HEK293 (cell line): ENCODE data around the gene SUSD3.

Source experiments
- MZF1 ChIP-seq: fragments of 450-650 bp; formaldehyde crosslinking; IDR thresholded peaks from 2 replicates; pipeline ENCODE4 v1.5.1; 2017; ENCODE audit warnings: missing biosample characterization, missing genetic modification characterization, borderline replicate concordance
- REPIN1 ChIP-seq: fragments of 450-650 bp; formaldehyde crosslinking; IDR thresholded peaks from 2 replicates; pipeline ENCODE4 v1.5.1; 2017; ENCODE audit warnings: missing biosample characterization, missing genetic modification characterization, low read depth
- REST ChIP-seq: fragments of 450-650 bp; formaldehyde crosslinking; IDR thresholded peaks from 2 replicates; pipeline ENCODE4 v1.5.1; 2016; ENCODE audit warnings: missing biosample characterization, missing genetic modification characterization
- ZNF274 ChIP-seq, 2 experiments: fragments of 200-500 bp in 1 of 2; fragments of 450-650 bp in 1 of 2; sonication (Bioruptor generic) in 1 of 2; formaldehyde crosslinking in 1 of 2; IDR thresholded peaks; 2 replicates each; pipeline versions ENCODE4 v1.5.1 to v1.6.1; 2014 to 2016; ENCODE audit warnings: borderline replicate concordance in 1 of 2, inconsistent platforms in 1 of 2, low read length in 1 of 2, missing biosample characterization in 1 of 2, missing genetic modification characterization in 1 of 2
- ZNF398 ChIP-seq: fragments of 450-650 bp; formaldehyde crosslinking; IDR thresholded peaks from 2 replicates; pipeline ENCODE4 v1.5.1; 2017; ENCODE audit warnings: missing biosample characterization, missing genetic modification characterization
- ZNF530 ChIP-seq: fragments of 450-650 bp; formaldehyde crosslinking; IDR thresholded peaks from 2 replicates; pipeline ENCODE4 v1.5.1; 2016; ENCODE audit warnings: low read depth, missing biosample characterization, missing genetic modification characterization
- ZNF580 ChIP-seq: fragments of 450-650 bp; formaldehyde crosslinking; IDR thresholded peaks from 2 replicates; pipeline ENCODE4 v1.5.1; 2016; ENCODE audit warnings: missing biosample characterization, missing genetic modification characterization
- TF ChIP-seq, protein P1 (sequence below): fragments of 450-650 bp; formaldehyde crosslinking; IDR thresholded peaks from 2 replicates; pipeline ENCODE4 v1.5.1; 2016; ENCODE audit warnings: missing biosample characterization, missing genetic modification characterization
- TF ChIP-seq, protein P2 (sequence below): fragments of 450-650 bp; formaldehyde crosslinking; IDR thresholded peaks from 2 replicates; pipeline ENCODE4 v1.5.1; 2016; ENCODE audit warnings: missing biosample characterization, missing genetic modification characterization
- TF ChIP-seq, protein P3 (sequence below): fragments of 450-650 bp; formaldehyde crosslinking; conservative IDR thresholded peaks from 2 replicates; pipeline ENCODE4 v1.5.1; 2016; ENCODE audit warnings: low read depth, missing biosample characterization, missing genetic modification characterization

DNA sequence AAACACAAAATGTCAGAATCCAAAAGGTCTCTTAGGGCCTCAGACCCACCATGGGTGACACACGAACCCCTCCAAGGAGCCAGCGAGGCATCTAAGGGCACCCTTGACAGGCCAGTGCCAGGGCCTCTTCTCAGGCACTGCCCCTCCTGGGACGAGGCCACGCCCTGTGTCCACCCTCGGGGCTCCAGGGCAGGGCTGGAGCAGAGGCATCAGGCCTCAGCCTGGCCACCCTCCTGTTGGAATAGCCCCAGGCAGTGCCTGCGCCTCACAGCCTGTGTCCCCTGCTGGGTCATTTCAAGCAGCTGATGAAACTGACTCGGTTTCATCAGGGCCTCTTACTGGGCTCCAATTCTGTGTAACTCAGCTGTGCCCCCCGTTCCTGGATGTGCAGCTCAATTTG lies 32.8 kb upstream of the SUSD3 start:
- TF ChIP-seq, protein P1, sequence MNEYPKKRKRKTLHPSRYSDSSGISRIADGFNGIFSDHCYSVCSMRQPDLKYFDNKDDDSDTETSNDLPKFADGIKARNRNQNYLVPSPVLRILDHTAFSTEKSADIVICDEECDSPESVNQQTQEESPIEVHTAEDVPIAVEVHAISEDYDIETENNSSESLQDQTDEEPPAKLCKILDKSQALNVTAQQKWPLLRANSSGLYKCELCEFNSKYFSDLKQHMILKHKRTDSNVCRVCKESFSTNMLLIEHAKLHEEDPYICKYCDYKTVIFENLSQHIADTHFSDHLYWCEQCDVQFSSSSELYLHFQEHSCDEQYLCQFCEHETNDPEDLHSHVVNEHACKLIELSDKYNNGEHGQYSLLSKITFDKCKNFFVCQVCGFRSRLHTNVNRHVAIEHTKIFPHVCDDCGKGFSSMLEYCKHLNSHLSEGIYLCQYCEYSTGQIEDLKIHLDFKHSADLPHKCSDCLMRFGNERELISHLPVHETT, result no peak
- TF ChIP-seq REPIN1 (tag by site-specific recombination) (no peak), MZF1 (tag by site-specific recombination) (no peak), ZNF274 (IDR thresholded peaks at IDR 0.05; ENCODE audit: low read length) (no peak), ZNF274 (tag by site-specific recombination; IDR thresholded peaks at IDR 0.05; ENCODE audit: borderline replicate concordance) (no peak), REST (no peak), ZNF398 (tag by site-specific recombination) (no peak), ZNF580 (tag by site-specific recombination) (no peak), ZNF530 (tag by site-specific recombination) (no peak)
- TF ChIP-seq, protein P2, sequence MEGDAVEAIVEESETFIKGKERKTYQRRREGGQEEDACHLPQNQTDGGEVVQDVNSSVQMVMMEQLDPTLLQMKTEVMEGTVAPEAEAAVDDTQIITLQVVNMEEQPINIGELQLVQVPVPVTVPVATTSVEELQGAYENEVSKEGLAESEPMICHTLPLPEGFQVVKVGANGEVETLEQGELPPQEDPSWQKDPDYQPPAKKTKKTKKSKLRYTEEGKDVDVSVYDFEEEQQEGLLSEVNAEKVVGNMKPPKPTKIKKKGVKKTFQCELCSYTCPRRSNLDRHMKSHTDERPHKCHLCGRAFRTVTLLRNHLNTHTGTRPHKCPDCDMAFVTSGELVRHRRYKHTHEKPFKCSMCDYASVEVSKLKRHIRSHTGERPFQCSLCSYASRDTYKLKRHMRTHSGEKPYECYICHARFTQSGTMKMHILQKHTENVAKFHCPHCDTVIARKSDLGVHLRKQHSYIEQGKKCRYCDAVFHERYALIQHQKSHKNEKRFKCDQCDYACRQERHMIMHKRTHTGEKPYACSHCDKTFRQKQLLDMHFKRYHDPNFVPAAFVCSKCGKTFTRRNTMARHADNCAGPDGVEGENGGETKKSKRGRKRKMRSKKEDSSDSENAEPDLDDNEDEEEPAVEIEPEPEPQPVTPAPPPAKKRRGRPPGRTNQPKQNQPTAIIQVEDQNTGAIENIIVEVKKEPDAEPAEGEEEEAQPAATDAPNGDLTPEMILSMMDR (tag by site-specific recombination), result no peak
- TF ChIP-seq, protein P3, sequence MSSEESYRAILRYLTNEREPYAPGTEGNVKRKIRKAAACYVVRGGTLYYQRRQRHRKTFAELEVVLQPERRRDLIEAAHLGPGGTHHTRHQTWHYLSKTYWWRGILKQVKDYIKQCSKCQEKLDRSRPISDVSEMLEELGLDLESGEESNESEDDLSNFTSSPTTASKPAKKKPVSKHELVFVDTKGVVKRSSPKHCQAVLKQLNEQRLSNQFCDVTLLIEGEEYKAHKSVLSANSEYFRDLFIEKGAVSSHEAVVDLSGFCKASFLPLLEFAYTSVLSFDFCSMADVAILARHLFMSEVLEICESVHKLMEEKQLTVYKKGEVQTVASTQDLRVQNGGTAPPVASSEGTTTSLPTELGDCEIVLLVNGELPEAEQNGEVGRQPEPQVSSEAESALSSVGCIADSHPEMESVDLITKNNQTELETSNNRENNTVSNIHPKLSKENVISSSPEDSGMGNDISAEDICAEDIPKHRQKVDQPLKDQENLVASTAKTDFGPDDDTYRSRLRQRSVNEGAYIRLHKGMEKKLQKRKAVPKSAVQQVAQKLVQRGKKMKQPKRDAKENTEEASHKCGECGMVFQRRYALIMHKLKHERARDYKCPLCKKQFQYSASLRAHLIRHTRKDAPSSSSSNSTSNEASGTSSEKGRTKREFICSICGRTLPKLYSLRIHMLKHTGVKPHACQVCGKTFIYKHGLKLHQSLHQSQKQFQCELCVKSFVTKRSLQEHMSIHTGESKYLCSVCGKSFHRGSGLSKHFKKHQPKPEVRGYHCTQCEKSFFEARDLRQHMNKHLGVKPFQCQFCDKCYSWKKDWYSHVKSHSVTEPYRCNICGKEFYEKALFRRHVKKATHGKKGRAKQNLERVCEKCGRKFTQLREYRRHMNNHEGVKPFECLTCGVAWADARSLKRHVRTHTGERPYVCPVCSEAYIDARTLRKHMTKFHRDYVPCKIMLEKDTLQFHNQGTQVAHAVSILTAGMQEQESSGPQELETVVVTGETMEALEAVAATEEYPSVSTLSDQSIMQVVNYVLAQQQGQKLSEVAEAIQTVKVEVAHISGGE (tag by site-specific recombination), result no peak
